ENCODE results near the gene EEF2K.

Gene EEF2K

GRCh38 chr16:22278441-22279230, 72.6 kb downstream of the EEF2K start:
- Histone ChIP-seq H3K27ac (ENCODE audit: low read depth, low read length) (no peak overlapping the region), H3K36me3 (ENCODE audit: insufficient read depth, low read length) (peaks cover 41% of the 10 kb centered on the region), H3K9me3 (ENCODE audit: insufficient read depth, low read depth, low read length) (0 out of 2 replicates have a peak, but pooled peaks cover 6% of the 10 kb centered on the region), H3K4me3 (ENCODE audit: low read length) (no peak overlapping the region), H3K27me3 (ENCODE audit: insufficient read depth, low read length) (no peaks in the 10 kb centered on the region), H3K4me1 (ENCODE audit: insufficient read depth, low read length) (no peaks in the 10 kb centered on the region), H3K9ac (ENCODE audit: low read depth, low read length) (no peak overlapping the region)
- WGBS = 88% methylated on average over 16 of the region's 16 CpGs

GRCh38 chr16:22282254-22282892, 76.3 kb downstream of the EEF2K start:
- Histone ChIP-seq H3K4me3 (ENCODE audit: low read length) (no peak overlapping the region), H3K9ac (ENCODE audit: low read depth, low read length) (no peak overlapping the region), H3K27ac (ENCODE audit: low read depth, low read length) (no peak overlapping the region), H3K9me3 (ENCODE audit: insufficient read depth, low read depth, low read length) (0 out of 2 replicates have a peak, but pooled peaks cover 6% of the 10 kb centered on the region), H3K27me3 (ENCODE audit: insufficient read depth, low read length) (no peaks in the 10 kb centered on the region), H3K4me1 (ENCODE audit: insufficient read depth, low read length) (peaks cover 6% of the 10 kb centered on the region), H3K36me3 (ENCODE audit: insufficient read depth, low read length) (peaks cover 42% of the 10 kb centered on the region)
- 87% methylated on average over 5 of the region's 5 CpGs for WGBS

- Histone ChIP-seq H3K9me3 (ENCODE audit: insufficient read depth, low read depth, low read length) (0 out of 2 replicates have a peak, but pooled peaks cover 6% of the 10 kb centered on the region), H3K4me3 (ENCODE audit: low read length) (no peak overlapping the region), H3K36me3 (ENCODE audit: insufficient read depth, low read length) (peaks cover 38% of the 10 kb centered on the region), H3K27ac (ENCODE audit: low read depth, low read length) (no peak overlapping the region), H3K4me1 (ENCODE audit: insufficient read depth, low read length) (peaks cover 6% of the 10 kb centered on the region), H3K27me3 (ENCODE audit: insufficient read depth, low read length) (no peaks in the 10 kb centered on the region), H3K9ac (ENCODE audit: low read depth, low read length) (no peak overlapping the region)
- 93% methylated on average over 9 of the region's 9 CpGs for WGBS
These were observed 78.6 kb downstream of the EEF2K start for GRCh38 chr16:22284637-22285036.

- Histone ChIP-seq H3K27ac (ENCODE audit: low read depth, low read length) (no peak overlapping the region; the same call in 1 of the 2 replicates), H3K27me3 (ENCODE audit: insufficient read depth, low read length) (no peaks in the 10 kb centered on the region), H3K4me1 (ENCODE audit: insufficient read depth, low read length) (peaks cover 6% of the 10 kb centered on the region), H3K36me3 (ENCODE audit: insufficient read depth, low read length) (peaks cover 36% of the 10 kb centered on the region), H3K4me3 (ENCODE audit: low read length) (no peak overlapping the region), H3K9ac (ENCODE audit: low read depth, low read length) (no peak overlapping the region), H3K9me3 (ENCODE audit: insufficient read depth, low read depth, low read length) (0 out of 2 replicates have a peak, but pooled peaks cover 6% of the 10 kb centered on the region)
- WGBS = 84% methylated on average over 6 of the region's 6 CpGs
These were observed 79.0 kb downstream of the EEF2K start for GRCh38 chr16:22285080-22285479.

GRCh38 chr16:22291020-22291419, 84.9 kb downstream of the EEF2K start:
- Histone ChIP-seq H3K4me1 (ENCODE audit: insufficient read depth, low read length) (no peaks in the 10 kb centered on the region), H3K4me3 (ENCODE audit: low read length) (no peak overlapping the region), H3K9me3 (ENCODE audit: insufficient read depth, low read depth, low read length) (no peaks in the 10 kb centered on the region), H3K36me3 (ENCODE audit: insufficient read depth, low read length) (no peaks in the 10 kb centered on the region), H3K9ac (ENCODE audit: low read depth, low read length) (no peak overlapping the region), H3K27ac (ENCODE audit: low read depth, low read length) (no peak overlapping the region), H3K27me3 (ENCODE audit: insufficient read depth, low read length) (no peaks in the 10 kb centered on the region)
- 93% methylated on average over 4 of the region's 5 CpGs for WGBS

GRCh38 chr16:22291860-22292318, 85.8 kb downstream of the EEF2K start:
- H3K9me3 ChIP-seq (ENCODE audit: insufficient read depth, low read depth, low read length) = no peaks in the 10 kb centered on the region
- H3K27ac ChIP-seq (ENCODE audit: low read depth, low read length) = no peak overlapping the region
- peak overlapping the region; percentile 29; the same call in 1 of the 2 replicates for H3K9ac ChIP-seq (ENCODE audit: low read depth, low read length)
- no peak overlapping the region for H3K4me3 ChIP-seq (ENCODE audit: low read length)
- 91% methylated on average over 4 of the region's 4 CpGs for WGBS
- no peaks in the 10 kb centered on the region for H3K27me3 ChIP-seq (ENCODE audit: insufficient read depth, low read length)
- H3K36me3 ChIP-seq (ENCODE audit: insufficient read depth, low read length) = no peaks in the 10 kb centered on the region
- H3K4me1 ChIP-seq (ENCODE audit: insufficient read depth, low read length) = no peaks in the 10 kb centered on the region

- H3K27ac ChIP-seq (ENCODE audit: low read depth, low read length) = no peak overlapping the region
- no peaks in the 10 kb centered on the region for H3K4me1 ChIP-seq (ENCODE audit: insufficient read depth, low read length)
- no peaks in the 10 kb centered on the region for H3K27me3 ChIP-seq (ENCODE audit: insufficient read depth, low read length)
- H3K4me3 ChIP-seq (ENCODE audit: low read length) = no peak overlapping the region
- H3K36me3 ChIP-seq (ENCODE audit: insufficient read depth, low read length) = no peaks in the 10 kb centered on the region
- peak overlapping the region; percentile 29; the same call in 1 of the 2 replicates for H3K9ac ChIP-seq (ENCODE audit: low read depth, low read length)
- no peaks in the 10 kb centered on the region for H3K9me3 ChIP-seq (ENCODE audit: insufficient read depth, low read depth, low read length)
These were observed 86.2 kb downstream of the EEF2K start for GRCh38 chr16:22292320-22292719.

DNA sequence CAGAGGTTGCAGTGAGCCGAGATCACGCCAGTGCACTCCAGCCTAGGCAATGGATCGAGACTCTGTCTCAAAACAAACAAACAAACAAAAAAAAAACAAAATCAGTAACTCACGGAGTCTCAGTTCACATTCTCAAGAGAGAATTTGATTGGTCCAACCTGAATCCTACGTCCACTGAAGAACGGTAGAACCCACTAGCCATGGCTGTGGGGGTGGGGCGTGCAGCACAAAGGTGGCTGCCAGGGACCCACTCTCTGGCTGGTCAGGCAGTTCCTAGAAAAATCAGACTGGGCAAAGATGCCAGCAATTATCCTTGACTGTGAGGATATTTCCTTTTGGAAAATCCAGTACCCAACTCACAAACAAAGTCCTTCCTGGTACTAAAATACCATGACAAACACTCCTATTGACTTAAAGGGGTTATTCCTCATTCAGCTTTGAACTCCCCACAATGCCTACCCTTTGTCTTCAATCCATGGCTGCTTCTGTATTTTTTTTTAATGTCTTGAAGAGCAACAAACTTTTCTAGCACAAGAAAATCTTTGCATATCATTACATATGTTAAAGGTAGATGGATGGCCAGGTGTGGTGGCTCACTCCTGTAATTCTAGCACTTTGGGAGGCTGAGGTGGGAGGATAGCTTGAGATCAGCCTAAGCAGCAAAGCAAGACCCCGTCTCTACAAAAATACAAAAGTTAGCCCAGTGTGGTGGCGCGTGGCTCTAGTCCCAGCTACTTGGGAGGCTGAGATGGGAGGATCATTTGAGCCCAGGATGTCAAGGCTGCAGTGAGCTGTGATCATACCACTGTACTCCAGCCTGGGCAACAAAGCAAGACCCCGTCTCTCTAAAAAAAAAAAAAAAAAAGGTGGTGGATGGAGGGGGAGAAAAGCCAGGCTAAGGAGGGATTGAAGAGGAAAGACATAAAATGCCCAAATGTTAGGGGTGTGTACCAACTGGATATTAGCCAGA, 87.3 kb downstream of the EEF2K start:
- Histone ChIP-seq H3K4me3 (ENCODE audit: low read length) (no peak overlapping the region), H3K9me3 (ENCODE audit: insufficient read depth, low read depth, low read length) (no peaks in the 10 kb centered on the region), H3K27ac (ENCODE audit: low read depth, low read length) (no peak overlapping the region), H3K27me3 (ENCODE audit: insufficient read depth, low read length) (no peaks in the 10 kb centered on the region), H3K9ac (ENCODE audit: low read depth, low read length) (no peak overlapping the region), H3K4me1 (ENCODE audit: insufficient read depth, low read length) (no peaks in the 10 kb centered on the region), H3K36me3 (ENCODE audit: insufficient read depth, low read length) (no peaks in the 10 kb centered on the region)
- WGBS = 94% methylated on average over 11 of the region's 11 CpGs

DNA sequence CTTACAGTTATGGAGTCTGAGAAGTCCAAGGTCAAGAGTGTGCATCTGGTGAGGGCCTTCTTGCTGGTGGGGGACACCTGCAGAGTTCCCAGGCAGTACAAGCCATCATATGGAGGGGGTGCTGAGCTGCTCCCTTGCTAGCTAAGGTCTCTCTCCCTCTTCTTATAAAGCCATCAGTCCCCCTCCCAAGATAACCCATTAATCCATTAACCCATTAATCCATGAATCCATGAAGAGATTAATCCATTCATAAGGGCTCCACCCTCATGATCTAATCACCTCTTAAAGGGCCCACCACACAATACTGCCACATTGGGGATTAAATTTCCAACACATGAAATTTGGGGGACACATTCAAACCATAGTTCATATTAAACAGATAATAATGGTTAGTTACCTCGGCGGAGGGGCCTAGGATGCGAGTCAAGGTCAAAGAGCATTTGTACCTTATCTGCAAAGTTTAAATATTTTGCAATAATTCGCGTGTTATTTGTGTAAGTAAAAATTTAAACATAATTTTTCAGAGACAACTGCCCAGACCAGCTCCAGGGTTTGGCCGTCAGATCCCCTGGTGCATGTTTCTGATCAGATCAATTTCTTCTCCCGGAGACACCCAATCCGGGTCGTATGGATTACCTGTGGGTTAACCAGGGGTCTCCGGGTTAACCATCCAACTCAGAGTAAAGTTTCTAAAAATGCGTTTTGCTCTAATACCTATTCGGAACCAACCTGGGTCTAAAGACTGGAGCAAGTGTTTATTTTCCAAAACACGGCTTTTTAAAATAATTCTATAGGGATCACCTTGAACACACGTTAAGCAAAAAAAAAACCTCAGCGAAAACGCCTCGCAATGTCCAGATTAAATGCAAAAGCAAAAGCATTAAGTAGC, 90.4 kb downstream of the EEF2K start:
- peak overlapping the region; percentile 84 for H3K4me3 ChIP-seq (ENCODE audit: low read length)
- no peaks in the 10 kb centered on the region for H3K4me1 ChIP-seq (ENCODE audit: insufficient read depth, low read length)
- H3K36me3 ChIP-seq (ENCODE audit: insufficient read depth, low read length) = 0 out of 2 replicates have a peak, but pooled peaks cover 3% of the 10 kb centered on the region
- H3K27me3 ChIP-seq (ENCODE audit: insufficient read depth, low read length) = no peaks in the 10 kb centered on the region
- no peak overlapping the region for H3K27ac ChIP-seq (ENCODE audit: low read depth, low read length)
- no peaks in the 10 kb centered on the region for H3K9me3 ChIP-seq (ENCODE audit: insufficient read depth, low read depth, low read length)
- 8% methylated on average over 15 of the region's 17 CpGs for WGBS
- peak overlapping the region; percentile 60 for H3K9ac ChIP-seq (ENCODE audit: low read depth, low read length)
